KBM-7 (cell line): Measurements from ENCODE around the gene KRTAP10-3.

Experiments
- DNase-seq: peaks from one replicate; pipeline ENCODE4 v3.0.0-alpha.2; 2015
- in situ Hi-C: fragments of 300-500 bp; cut with MboI; formaldehyde crosslinking; loops from 2 replicates; pipeline ENCODE4 v1.14.3; 2020; ENCODE audit warnings: low sequenced_read_pairs, low pct_unique_long_range_greater_than_20kb, mixed read lengths

Gene KRTAP10-3

DNA sequence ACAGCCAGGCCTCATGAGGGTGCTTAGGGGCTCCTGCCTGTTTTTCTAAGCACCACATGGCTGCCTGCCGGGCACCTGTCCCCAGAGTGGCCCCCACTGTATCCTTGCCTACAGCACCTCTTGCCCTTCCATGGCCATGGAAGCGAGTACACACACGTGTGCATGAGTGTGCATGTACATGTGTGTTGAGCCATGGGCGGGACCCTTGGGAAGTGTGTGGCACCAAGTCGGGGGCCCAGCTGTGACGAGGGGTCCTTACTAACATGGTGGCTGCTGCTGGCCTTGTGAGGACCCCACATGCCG, 44.4 kb downstream of the KRTAP10-3 start:
- DNase-seq, result no peak
- in situ Hi-C loops, result no loop called here

DNA sequence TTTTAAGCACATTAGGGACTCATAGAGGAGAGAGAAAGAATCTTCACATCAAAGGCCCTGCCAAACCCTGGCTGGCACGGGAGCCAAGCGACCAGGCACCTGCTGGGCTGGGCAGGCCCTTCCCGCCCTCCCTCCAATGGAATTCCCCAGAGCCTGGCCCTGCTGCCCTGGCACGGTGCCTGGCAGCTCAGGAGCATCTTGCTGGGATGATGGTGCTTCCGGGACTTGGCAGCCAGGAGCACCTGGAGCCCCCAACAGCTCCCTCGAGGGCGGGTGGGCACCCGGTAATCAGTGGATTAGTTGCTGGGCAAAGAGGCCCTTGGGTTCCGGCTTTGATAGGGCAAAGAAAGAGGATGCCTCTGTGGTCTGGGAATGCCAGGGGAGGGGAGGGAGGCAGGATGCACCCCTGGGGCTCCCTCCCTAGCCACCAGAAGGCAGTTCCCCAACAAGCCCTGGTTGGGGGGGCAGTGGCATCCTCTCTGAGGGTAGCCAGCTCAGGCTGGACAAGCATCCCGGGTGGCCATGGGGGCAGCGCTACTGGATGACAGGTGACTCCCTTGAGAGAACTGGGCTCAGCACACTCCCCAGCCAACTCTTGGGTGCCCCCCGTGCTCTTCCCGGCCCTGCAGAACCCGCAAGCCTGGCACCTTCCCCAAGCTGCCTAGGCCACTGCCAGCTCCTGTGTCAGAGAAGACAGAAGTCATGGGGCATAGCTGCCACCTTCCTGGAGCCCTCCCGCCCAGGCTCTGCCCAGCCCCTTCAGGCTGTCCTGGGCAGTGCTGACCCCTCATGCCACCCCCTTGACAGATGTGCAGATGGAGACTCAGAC, 45.0 kb downstream of the KRTAP10-3 start:
- DNase-seq, result no peak
- in situ Hi-C loops, result no loop called here

DNA sequence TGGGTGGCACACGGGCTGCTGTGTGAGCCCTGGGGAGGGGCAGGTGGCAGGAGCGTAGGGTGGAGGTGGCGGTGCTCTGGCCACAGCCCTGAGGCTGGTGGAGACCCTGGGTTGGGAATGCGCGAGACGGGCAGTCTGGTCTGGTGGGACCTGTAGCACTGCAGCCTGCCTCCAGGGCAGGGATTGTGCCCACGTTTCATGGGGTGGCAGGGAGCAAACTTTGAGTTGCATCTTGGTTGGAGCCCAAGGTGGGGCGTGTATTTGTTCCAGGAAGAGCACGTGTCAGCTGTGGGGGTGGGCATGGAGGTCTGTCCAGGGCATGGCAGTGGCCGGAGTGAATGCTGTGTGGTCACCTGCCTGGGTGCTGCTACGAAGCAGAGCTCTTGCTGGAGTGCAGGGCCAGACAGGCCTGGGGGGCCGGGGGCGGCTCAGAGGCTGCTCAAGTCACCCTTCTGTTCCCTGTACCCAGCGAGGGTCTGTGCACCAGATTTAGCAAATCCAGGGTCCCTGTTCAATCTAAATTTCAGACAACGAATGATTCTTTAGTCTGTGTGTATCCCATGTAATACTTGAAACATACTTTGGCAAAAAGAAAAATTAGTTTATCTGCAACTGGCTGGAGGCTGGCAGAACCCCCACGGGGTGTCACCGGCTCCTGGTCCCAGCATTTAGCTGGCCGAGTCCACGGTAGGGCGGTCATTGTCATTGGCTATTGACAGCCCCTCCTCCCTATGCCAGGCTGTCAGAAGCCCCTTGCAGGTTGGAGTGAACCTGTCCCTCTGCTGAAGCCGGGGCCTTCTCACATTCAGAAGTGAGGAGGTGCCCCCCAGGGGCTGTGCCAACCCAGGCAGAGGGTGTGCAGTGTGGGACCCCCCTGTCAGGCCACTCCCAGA, 45.9 kb downstream of the KRTAP10-3 start:
- in situ Hi-C loops, result no loop called here
- DNase-seq, result no peak

DNA sequence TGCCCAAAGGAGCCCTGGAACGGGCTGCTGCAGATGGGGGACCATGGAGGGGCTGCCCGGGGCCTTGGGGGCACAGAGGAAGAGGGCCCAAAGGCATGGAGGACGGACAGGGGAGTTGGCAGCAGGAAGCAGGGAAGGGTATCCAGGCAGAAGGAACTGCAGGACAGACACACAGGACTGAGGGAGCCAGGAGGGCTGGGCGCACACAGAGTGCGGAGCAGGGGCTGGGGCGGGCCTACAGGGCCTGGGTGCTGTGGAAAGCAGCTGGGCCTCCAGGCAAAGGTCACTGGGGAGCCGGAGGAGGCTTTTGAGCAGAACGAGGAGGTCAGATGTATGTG, 46.7 kb downstream of the KRTAP10-3 start:
- in situ Hi-C loops, result no loop called here
- DNase-seq, result no peak

DNA sequence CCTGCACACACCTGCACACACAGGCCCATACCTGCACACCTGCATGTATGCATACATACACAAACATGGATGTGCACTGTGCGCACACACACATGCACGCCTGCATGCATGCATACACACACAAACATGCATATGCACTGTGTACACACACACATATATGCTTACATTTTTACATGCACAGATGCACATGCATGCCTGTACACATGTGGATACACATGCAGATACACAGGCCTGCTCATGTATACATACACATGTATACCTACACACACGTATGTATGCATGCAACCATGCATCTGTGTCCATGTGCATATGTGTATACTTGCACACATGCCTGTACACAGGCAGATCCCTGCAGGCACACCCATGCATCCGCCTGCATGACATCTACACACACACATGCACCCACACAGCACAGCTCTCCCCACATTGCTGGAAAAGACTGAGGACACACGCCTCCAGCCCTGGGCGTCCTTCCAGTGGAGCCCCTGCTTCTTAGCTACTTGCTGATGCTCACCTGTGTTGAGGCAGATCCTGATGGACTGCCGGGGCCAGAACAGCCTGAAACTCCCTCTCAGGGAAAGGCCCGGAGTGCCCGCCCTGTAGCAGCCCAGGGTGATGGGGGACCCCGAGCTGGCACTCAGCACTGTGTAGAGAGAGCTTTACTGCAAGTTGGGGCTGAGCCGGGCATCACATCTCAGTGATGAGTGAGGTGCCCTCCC, 47.2 kb downstream of the KRTAP10-3 start:
- no peak for DNase-seq
- in situ Hi-C loops, result no loop called here

DNA sequence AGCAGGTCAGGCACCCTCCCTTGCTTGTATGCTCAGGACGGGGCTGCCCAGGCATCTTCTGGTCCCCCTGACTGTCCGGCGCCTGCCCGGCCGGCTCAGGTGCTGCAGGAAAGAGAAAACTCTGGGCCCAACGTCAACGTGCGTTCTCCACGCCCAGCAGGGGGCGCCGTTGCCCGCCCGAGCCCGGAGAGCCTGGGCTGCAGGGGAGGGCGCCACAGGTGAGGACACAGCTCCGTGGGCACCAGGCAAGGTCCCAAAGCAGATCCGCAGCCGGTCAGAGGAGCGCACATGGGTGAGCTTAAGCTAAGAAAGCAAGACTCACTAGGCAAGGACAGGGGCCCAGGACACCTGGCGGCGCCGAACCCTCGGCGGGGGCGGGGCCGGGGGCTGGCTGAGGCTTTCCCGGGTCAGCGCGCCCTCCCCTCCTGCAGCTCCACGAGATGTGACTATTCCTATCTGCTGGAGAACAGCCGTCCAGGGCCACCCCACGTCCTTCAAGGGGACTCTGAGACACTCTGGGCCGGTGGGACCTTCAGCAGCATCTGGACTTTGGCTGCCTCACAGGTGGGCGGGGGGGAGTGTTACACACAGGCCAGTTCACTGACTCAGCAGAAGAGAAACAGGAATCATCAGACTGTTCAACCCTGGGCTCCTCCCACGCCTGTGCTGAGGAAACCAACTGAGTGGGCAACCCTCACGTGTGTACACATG, 47.9 kb downstream of the KRTAP10-3 start:
- peak; percentile 67 for DNase-seq
- in situ Hi-C loops, result no loop called here

DNA sequence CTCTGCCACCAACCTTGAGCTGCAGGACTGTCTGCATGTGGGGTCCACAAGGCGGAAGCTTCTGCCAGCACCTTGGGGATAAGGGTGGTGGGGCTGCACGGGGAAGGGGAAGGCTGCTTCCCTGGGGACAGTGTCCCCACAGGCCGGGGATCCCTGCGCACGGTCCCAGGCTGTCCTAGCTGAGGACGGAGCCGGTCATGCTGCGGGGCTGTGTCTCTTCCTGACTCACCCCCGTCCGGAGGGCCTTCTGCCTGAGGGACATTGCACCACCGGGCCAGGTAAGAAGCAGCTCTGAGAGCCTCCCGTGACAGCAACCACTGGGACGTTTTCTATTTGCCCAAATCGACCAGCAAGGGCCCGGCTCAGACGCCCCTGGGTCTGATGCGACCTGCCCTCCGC, 48.5 kb downstream of the KRTAP10-3 start:
- no peak for DNase-seq
- in situ Hi-C loops, result no loop called here

DNA sequence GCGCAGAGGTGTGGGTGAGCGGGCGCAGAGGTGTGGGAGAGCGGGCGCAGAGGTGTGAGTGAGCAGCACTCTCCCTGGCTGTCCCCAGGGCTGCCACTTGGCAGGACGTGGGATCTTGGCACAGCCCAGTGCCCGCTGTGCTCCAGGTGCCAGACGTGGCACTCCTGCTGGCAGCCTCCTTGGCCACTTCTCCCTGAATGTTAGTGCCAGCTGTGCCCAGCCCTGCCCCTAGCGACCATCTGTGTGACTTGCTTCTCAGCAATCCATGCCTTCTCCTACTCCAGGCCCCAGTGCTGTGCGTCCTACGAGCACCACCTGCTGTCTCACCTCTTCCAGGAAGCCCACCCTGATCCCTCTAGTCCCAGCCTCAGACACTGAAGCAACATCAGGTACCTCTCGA, 49.1 kb downstream of the KRTAP10-3 start:
- no peak for DNase-seq
- in situ Hi-C loops, result no loop called here

DNA sequence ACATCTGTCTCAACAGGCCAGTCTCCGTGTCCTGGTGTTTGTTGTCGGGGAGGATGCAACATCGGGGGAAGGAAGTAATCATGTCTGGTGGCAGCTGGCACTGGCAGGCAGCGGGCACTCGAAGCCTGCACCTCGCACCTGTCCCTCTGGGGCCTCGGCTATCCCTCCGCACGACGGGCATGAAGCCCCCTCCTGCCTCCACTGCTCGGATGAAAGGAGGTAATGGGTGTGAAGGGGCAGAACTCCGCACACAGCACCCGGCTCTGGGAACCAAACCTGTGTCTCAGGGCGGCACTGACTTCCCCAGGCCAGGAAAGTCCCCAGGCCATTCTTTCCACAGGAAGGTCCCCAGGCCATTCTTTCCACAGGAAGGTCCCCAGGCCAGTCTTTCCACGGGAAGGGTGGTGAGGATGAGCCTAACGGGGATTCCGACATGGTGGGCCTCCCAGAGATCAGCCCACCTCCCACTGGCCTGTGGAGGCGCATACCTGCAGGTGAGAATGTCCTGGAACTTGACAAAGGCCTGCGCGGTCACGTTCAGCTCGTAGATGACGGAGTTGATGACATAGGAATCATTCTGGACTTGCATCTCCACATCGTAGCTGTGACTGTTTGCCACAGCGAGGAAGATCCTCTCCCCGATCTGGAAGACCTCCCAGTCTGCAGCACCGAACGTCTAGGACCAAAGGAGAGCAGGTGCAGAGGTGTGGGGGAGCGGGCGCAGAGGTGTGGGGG, 49.7 kb downstream of the KRTAP10-3 start:
- in situ Hi-C loops, result no loop called here

DNA sequence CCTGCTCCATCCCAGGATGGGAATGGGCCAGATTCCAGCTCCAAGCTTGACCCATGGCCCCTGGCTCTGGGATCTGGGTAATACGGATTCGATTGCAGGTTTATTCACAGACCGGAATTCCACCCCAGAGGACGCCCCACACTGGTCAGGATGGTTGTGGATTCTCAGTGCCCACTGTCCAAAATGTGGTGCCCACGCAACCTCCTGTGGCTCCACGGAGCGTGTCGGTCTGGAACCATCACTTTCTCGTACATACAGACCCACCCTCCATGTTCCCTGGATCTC, 50.2 kb downstream of the KRTAP10-3 start:
- in situ Hi-C loops, result no loop called here

More for the DNA sequence above, 49.7 kb downstream of the KRTAP10-3 start:
- no peak for DNase-seq

More for the DNA sequence above, 50.2 kb downstream of the KRTAP10-3 start:
- no peak for DNase-seq
